ENCODE measurements around the gene PSD4. TPM values are rescaled to one million over a fixed set of nuclear protein-coding genes. Genes with fewer than 3 reads are reported as not detected.

The PSD4 gene
- total RNA-seq, 1 donor from 2014 or later: 1.2 TPM

Other genes with a start within 250 kb of the PSD4 start
- not detected in 2 replicates for gene IL36G, start 196.0 kb upstream of the PSD4 start, total RNA-seq
- not detected in 2 replicates for gene IL36A, start 168.5 kb upstream of the PSD4 start, total RNA-seq
- gene IL36B, start 121.1 kb upstream of the PSD4 start, total RNA-seq: not detected in 2 replicates
- not detected in 2 replicates for gene IL36RN, start 114.8 kb upstream of the PSD4 start, total RNA-seq
- not detected in 2 replicates for gene IL1F10, start 106.0 kb upstream of the PSD4 start, total RNA-seq
- gene IL1RN, start 46.4 kb upstream of the PSD4 start, total RNA-seq: not detected in 2 replicates
- under 0.01 and 0.22 TPM in 2 replicates for gene PAX8, start 105.0 kb downstream of the PSD4 start, total RNA-seq

All from lung microvascular endothelial cell (primary cell).